Omental fat pad (tissue), 4 donors: ENCODE data around the gene TMEM176B. TPM values are rescaled to one million over a fixed set of nuclear protein-coding genes. Genes with fewer than 3 reads are reported as not detected.
A peak's percentile ranks its signal among the peaks of the same experiment; 100 is the strongest.

Experiments used
- ATAC-seq: fragments of 150-250 bp; one replicate; pipeline ENCODE4 v1.9.1; 2016; ENCODE audit warnings: mild to moderate bottlenecking, moderate library complexity; ENCODE audit not compliant: low FRiP score
- DNase-seq: peaks from one replicate; pipeline ENCODE4 v3.0.0-alpha.2; 2019; ENCODE audit warnings: low spot score
- total RNA-seq, 4 donors: library from RNA; depleted of rRNA; stranded (reverse); fragments of >200 nt; gene quantifications; one replicate each; pipeline ENCODE4 v1.1.0, GENCODE V29; 2016
- TF ChIP-seq, protein P1 (sequence below), 3 donors: fragments of 450-650 bp; IDR thresholded peaks; one replicate each; pipeline ENCODE4 v1.5.1; 2016 to 2017; ENCODE audit warnings: antibody characterized with exemption in 3 of 3, mild to moderate bottlenecking in 3 of 3, moderate library complexity in 2 of 3

TMEM176B gene
- total RNA-seq, 4 donors from 2014 or later: 35.9 to 122 (median 80.0) TPM

DNA sequence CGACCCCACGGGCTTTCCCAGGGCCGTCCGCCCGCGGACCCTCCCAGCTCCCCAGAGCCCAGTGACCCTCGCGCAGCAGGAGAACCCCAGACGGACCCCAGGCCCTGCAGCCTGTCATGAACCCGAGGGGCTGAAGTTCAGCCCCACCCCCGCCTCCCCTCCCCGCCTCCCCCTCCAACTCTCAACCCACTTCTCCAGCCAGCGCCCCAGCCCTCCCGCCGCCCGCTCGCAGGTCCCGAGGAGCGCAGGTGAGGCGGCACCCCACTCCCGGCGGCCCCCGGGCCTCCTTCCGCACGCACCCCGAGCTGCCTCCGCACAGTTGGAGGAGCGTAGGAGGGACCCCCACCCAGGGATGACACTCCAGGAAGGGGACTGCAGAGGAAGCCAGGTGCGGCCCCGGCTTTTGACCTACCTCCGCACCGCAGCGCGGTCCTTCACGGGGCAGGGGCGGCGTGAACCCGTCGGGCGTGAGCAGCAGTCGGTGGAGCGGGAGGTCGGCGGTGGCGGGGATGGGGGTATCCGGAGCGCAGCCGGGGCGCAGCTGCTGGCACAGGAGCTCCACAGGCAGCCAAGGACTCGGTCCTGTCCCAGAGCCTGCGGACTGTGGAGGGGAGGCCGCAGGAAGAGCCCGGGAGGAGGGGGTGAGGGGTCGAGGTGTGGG is 547 bp upstream of the TMEM176B start, which contains the start of gene TMEM176A:
Gene TMEM176A (plus strand): TSS at position 189 of the 661 bp plus-strand sequence. CDS start 782 bp downstream, outside the sequence.
- DNase-seq (no peak), ATAC-seq (peak; percentile 57)
- TF ChIP-seq, protein P1, sequence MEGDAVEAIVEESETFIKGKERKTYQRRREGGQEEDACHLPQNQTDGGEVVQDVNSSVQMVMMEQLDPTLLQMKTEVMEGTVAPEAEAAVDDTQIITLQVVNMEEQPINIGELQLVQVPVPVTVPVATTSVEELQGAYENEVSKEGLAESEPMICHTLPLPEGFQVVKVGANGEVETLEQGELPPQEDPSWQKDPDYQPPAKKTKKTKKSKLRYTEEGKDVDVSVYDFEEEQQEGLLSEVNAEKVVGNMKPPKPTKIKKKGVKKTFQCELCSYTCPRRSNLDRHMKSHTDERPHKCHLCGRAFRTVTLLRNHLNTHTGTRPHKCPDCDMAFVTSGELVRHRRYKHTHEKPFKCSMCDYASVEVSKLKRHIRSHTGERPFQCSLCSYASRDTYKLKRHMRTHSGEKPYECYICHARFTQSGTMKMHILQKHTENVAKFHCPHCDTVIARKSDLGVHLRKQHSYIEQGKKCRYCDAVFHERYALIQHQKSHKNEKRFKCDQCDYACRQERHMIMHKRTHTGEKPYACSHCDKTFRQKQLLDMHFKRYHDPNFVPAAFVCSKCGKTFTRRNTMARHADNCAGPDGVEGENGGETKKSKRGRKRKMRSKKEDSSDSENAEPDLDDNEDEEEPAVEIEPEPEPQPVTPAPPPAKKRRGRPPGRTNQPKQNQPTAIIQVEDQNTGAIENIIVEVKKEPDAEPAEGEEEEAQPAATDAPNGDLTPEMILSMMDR (IDR thresholded peaks at IDR 0.05): no peak

DNA sequence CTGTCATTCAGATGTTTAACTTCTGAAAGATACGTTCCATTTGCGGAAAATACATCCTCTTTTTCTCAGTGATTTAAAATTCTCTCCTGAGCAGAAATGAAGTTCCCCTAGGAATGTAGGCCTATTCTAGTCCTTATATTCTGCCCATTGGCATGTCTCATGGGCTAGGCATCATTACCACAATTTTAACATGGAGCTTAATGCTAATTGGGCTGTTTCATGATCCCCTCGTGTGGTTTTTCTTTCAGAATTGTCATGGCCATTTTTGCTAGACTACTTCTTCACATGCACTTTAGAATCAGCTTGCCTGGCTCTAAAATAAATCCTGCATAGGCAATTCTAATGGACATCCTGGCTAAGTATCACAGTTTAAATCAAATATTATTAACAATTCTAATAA is 1.0 kb downstream of the TMEM176B start:
- no peak for ATAC-seq
- DNase-seq: no peak
- TF ChIP-seq, protein P1 (IDR thresholded peaks at IDR 0.05): no peak

DNA sequence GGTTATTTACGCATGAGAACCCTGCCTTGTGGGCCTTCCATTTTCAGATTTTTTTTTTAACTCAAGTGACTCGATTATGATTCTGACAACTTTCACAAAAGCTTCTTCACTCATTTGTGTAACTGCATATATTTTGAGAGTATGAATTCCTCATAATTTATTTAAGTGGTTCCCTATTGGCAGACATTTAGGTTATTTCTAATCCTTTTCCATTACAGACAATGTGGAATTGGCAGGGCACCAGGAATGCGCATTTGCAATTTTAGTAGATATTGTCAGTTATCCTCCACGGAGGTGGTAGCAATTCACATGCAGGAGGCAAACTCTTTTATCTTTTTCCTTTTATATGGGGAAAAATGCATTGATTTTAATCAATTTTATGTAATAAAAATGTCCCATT is 2.5 kb downstream of the TMEM176B start:
- no peak for DNase-seq
- no peak for ATAC-seq
- TF ChIP-seq, protein P1 (IDR thresholded peaks at IDR 0.05): no peak

DNA sequence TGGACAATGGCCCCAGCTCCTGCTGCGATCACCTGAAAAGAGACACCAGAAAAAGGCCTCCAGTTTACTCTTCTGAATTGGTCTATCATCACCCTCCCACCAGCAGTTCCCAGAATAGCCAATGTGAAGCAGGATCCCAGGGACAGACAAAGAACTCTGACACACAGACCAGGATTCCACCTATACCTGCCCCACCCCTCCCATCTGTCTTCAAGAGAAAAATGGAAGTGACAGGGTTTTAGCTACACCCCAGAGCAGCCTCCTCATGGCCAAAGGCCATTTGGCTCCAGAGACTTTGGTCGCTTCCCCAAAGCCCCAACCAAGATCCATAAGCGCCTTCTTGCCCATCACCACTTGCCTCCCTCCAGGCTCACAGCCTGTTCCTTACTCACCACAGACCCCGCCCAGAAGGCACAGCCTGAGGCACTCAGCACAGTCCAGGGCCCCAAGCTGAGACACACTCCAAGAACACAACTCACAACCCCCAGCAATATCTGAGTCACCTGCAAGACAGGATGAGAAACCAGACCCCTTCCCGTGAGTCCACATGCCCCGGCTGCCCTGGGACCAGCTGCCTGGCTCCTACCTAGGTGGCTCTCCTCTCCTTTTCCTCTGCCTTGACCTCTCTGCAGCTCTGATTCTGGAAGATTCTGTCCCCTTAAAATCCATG is 6.5 kb downstream of the TMEM176B start:
- ATAC-seq: no peak
- TF ChIP-seq, protein P1 (IDR thresholded peaks at IDR 0.05): no peak
- DNase-seq: no peak

DNA sequence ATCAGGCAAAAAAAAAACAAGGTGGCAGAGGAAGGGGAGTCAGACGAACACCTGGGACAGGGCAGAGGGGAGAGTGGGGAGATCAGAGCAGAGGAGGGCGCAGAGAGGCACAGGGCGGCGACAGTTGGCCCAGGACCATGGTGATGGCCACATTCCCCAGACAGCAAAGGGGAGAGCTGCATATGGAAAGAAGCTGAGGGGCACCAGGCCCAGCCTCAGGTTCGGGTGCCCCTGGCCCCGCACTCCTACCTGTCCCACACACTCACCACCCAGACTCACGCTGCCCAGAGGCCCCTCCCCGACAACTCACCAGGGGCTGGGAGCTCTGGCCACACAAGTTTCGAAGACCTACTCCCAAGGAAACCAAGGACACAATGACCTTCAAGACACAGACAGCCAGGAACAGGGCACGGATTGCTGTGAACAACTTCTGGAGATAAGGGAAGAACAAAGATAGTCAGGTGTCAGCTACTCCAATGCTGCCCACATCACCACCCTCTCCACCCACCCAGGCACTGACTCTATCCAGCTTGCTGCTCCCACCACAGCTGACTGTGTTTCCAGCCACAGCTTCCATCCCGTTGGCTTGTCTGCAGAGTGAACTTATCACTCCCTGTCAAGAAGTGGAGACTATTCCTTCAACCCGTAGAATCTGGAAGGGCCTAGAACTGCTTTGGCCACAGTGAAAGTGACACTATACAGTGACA is 8.3 kb downstream of the TMEM176B start:
- ATAC-seq (no peak), DNase-seq (no peak)
- TF ChIP-seq, protein P1 (IDR thresholded peaks at IDR 0.05): no peak

DNA sequence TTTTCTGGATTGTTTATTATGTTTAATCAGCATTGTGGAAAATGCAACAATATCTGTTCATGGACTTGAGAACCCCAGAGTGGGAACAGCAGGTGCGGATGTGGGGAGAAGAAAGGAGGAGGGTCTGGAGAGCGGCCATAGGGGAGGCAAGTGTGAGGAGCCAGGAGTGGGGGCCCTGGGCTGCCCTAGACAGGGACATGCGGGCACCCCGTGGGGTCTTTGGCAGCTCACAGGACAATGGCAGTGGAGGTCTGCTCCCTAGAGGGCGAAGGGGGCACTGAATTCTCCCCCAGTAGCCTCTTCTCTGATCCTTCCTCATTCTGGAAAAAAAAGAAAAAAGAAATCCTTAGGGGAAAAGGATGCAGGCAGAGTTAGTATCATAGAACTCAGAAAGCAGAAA is 8.9 kb downstream of the TMEM176B start:
- no peak for ATAC-seq
- no peak for DNase-seq
- TF ChIP-seq, protein P1 (IDR thresholded peaks at IDR 0.05): no peak
